Measurements from ENCODE around the gene VENTX. TPM values are rescaled to one million over a fixed set of nuclear protein-coding genes. Genes with fewer than 3 reads are reported as not detected.

The VENTX gene
- total and polyA plus RNA-seq, 2 donors (not counting 3 experiments of a cell fraction or from before 2014, with no cell fraction given) = not detected

DNA sequence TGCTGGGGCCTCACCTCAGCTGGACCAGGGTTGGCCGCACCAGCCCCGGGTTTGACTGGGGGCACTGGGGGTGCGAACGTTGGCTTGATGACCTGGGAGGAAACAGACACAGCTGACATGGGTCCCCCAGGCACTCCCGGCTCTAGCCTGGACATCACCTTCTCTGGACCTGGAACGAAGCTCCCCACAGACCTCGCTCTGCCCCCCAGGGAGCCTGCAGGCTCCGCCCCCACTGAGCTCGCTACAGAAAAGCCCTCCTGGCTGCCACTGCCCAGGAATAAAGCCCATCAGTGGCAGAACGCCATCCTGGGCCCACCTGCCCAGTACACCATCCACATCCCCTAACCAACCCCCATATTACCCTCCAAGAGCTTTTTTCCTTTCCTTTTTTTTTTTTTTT is 26.0 kb downstream of the VENTX start:
- TF ChIP-seq EZH2 (IDR thresholded peaks at IDR 0.05; ENCODE audit: borderline replicate concordance, low read depth, low read length, severe bottlenecking) (no peak), FOS (IDR thresholded peaks at IDR 0.05; ENCODE audit: borderline replicate concordance, insufficient read depth, low read length) (no peak), MYC (IDR thresholded peaks at IDR 0.05; ENCODE audit: low read depth, low read length) (no peak), POLR2AphosphoS5 (IDR thresholded peaks at IDR 0.05; ENCODE audit: insufficient read depth, low read depth, low read length) (no peak), JUN (IDR thresholded peaks at IDR 0.05; ENCODE audit: borderline replicate concordance, insufficient read depth, insufficient read length, low read depth) (no peak), POLR2A (IDR thresholded peaks at IDR 0.05; ENCODE audit: low read depth, low read length) (no peak), GATA2 (IDR thresholded peaks at IDR 0.05; ENCODE audit: insufficient read depth, insufficient read length, low read depth, low read length) (no peak)
- TF ChIP-seq, protein P1, sequence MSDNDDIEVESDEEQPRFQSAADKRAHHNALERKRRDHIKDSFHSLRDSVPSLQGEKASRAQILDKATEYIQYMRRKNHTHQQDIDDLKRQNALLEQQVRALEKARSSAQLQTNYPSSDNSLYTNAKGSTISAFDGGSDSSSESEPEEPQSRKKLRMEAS (IDR thresholded peaks at IDR 0.05; ENCODE audit: insufficient read depth, insufficient read length) = no peak
- TF ChIP-seq, protein P2, sequence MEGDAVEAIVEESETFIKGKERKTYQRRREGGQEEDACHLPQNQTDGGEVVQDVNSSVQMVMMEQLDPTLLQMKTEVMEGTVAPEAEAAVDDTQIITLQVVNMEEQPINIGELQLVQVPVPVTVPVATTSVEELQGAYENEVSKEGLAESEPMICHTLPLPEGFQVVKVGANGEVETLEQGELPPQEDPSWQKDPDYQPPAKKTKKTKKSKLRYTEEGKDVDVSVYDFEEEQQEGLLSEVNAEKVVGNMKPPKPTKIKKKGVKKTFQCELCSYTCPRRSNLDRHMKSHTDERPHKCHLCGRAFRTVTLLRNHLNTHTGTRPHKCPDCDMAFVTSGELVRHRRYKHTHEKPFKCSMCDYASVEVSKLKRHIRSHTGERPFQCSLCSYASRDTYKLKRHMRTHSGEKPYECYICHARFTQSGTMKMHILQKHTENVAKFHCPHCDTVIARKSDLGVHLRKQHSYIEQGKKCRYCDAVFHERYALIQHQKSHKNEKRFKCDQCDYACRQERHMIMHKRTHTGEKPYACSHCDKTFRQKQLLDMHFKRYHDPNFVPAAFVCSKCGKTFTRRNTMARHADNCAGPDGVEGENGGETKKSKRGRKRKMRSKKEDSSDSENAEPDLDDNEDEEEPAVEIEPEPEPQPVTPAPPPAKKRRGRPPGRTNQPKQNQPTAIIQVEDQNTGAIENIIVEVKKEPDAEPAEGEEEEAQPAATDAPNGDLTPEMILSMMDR (IDR thresholded peaks at IDR 0.05; ENCODE audit: extremely low read depth in 1 of 2, insufficient read depth in 1 of 2, low read depth in 1 of 2, low read length in 2 of 2) = no peak
- no peak overlapping the region for H2AFZ ChIP-seq (ENCODE audit: low read depth, low read length)
- ChIA-PET CTCF (interaction anchor here (1.1 to 1.8 kb wide), 3 partner anchors 12 to 44 kb away, joined by 3 to 6 read pairs (median 3); no protein-coding TSS in a partner anchor), POLR2A (no interaction called here)
- intact Hi-C loops (cut with micrococcal nuclease) (no loop called here), dilution Hi-C loops (cut with MboI; ENCODE audit: extremely low pct_ligation_motif_present, low sequenced_read_pairs) (no loop called here)
- H3K4me1 ChIP-seq (ENCODE audit: control insufficient read depth, extremely low read depth, insufficient read depth, low read length) = peaks cover 9% of the 10 kb centered on the region
- no peak overlapping the region for H3K27ac ChIP-seq (ENCODE audit: insufficient read depth, low read depth, low read length)
- H3K36me3 ChIP-seq (ENCODE audit: control insufficient read depth in 2 of 2, extremely low read depth in 1 of 2, insufficient read depth in 2 of 2, low read length in 2 of 2) = no peaks in the 10 kb centered on the region
- H3K9ac ChIP-seq (replicated peaks; ENCODE audit: extremely low read depth, insufficient read depth, low read length) = no peak overlapping the region
- no TSS peak for BruUV-seq (replicated peaks)
- no peaks in the 10 kb centered on the region for H3K9me3 ChIP-seq (replicated peaks; ENCODE audit: control insufficient read depth, insufficient read depth, low read length)
- H3K27me3 ChIP-seq (ENCODE audit: control insufficient read depth in 2 of 2, insufficient read depth in 2 of 2, low read length in 2 of 2) = peaks cover 0 to 4% of the 10 kb centered on the region in 2 experiments
- no peak overlapping the region for H3K4me2 ChIP-seq (ENCODE audit: insufficient read depth, low read length)
- H4K20me1 ChIP-seq (replicated peaks; ENCODE audit: control insufficient read depth, extremely low read depth, insufficient read depth, low read length) = no peaks in the 10 kb centered on the region
- FAIRE-seq (no peak), DNase-seq (ENCODE audit: low read depth, low spot score) (no peak)
- no peaks in the 10 kb centered on the region for H3K9me1 ChIP-seq (replicated peaks; ENCODE audit: control insufficient read depth, extremely low read depth, insufficient read depth, low read length)
- no peaks in the 10 kb centered on the region for H3K79me2 ChIP-seq (ENCODE audit: control insufficient read depth, insufficient read depth, low read length)
- H3K4me3 ChIP-seq (replicated peaks in 1 of 3; ENCODE audit: insufficient read depth in 1 of 3, low read depth in 1 of 3, low read length in 3 of 3) = no peak overlapping the region

All from endothelial cell of umbilical vein (primary cell).